Measurements from ENCODE around the gene BLOC1S6.
A peak's percentile ranks its signal among the peaks of the same experiment; 100 is the strongest.

Gene BLOC1S6

GRCh38 chr15:45587095-45587862, at the start of gene BLOC1S6:
Gene BLOC1S6 (plus strand): TSS chr15:45587379. CDS start chr15:45587444, 65 bp downstream.
- peak; percentile 67 to 70 for DNase-seq (ENCODE audit: low read depth in 2 of 2)

- no peak for DNase-seq (ENCODE audit: low read depth in 2 of 2)
These were observed 47.5 kb upstream of the BLOC1S6 start for GRCh38 chr15:45539680-45540079.

GRCh38 chr15:45540531-45540930, 46.6 kb upstream of the BLOC1S6 start:
- no peak for DNase-seq (ENCODE audit: low read depth in 2 of 2)

- no peak for DNase-seq (ENCODE audit: low read depth in 2 of 2)
These were observed 44.1 kb upstream of the BLOC1S6 start for GRCh38 chr15:45543051-45543450.

- no peak for DNase-seq (ENCODE audit: low read depth in 2 of 2)
These were observed 42.7 kb upstream of the BLOC1S6 start for GRCh38 chr15:45544266-45545023.

- DNase-seq (ENCODE audit: low read depth in 2 of 2) = no peak
These were observed 40.4 kb upstream of the BLOC1S6 start for GRCh38 chr15:45546789-45547188.

- DNase-seq (ENCODE audit: low read depth in 2 of 2) = no peak
These were observed 38.2 kb upstream of the BLOC1S6 start for GRCh38 chr15:45548753-45549520.

GRCh38 chr15:45549541-45550220, 37.5 kb upstream of the BLOC1S6 start:
- DNase-seq (ENCODE audit: low read depth in 2 of 2) = peak; percentile 42 to 50

- peak; percentile 22 to 23 for DNase-seq (ENCODE audit: low read depth in 2 of 2)
These were observed 36.7 kb upstream of the BLOC1S6 start for GRCh38 chr15:45550436-45550835.

- DNase-seq (ENCODE audit: low read depth in 2 of 2) = no peak
These were observed 35.5 kb upstream of the BLOC1S6 start for GRCh38 chr15:45551676-45552075.

- DNase-seq (ENCODE audit: low read depth in 2 of 2) = no peak
These were observed 31.1 kb upstream of the BLOC1S6 start for GRCh38 chr15:45555934-45556608.

GRCh38 chr15:45572617-45573016, 14.6 kb upstream of the BLOC1S6 start:
- no peak for DNase-seq (ENCODE audit: low read depth in 2 of 2)

- no peak for DNase-seq (ENCODE audit: low read depth in 2 of 2)
These were observed 13.1 kb upstream of the BLOC1S6 start for GRCh38 chr15:45573961-45574629.

GRCh38 chr15:45581919-45582318, 5.3 kb upstream of the BLOC1S6 start:
- DNase-seq (ENCODE audit: low read depth in 2 of 2) = no peak

- no peak for DNase-seq (ENCODE audit: low read depth in 2 of 2)
These were observed 3.2 kb upstream of the BLOC1S6 start for GRCh38 chr15:45583731-45584639.

GRCh38 chr15:45585069-45585791, 1.9 kb upstream of the BLOC1S6 start:
- DNase-seq (ENCODE audit: low read depth in 2 of 2) = no peak

- no peak for DNase-seq (ENCODE audit: low read depth in 2 of 2)
These were observed 1.1 kb upstream of the BLOC1S6 start for GRCh38 chr15:45586125-45586524.

- no peak for DNase-seq (ENCODE audit: low read depth in 2 of 2)
These were observed 531 bp upstream of the BLOC1S6 start for GRCh38 chr15:45586601-45587094.

GRCh38 chr15:45587863-45588170, 638 bp downstream of the BLOC1S6 start:
- no peak for DNase-seq (ENCODE audit: low read depth in 2 of 2)

Measured in fibroblast of skin of left biceps (primary cell).